ENCODE results near the gene GPSM1. TPM values are rescaled to one million over a fixed set of nuclear protein-coding genes. Genes with fewer than 3 reads are reported as not detected.

Gene GPSM1
- total RNA-seq, 1 donor from 2014 or later: 6.2 TPM

GRCh38 chr9:136305804-136306203 is 21.5 kb upstream of the GPSM1 start:
- H3K27ac ChIP-seq: no peak overlapping the region
- no peaks in the 10 kb centered on the region for H3K4me1 ChIP-seq
- H3K36me3 Mint-ChIP-seq: no peaks in the 10 kb centered on the region
- H3K4me2 ChIP-seq: no peak overlapping the region
- peaks cover 28% of the 10 kb centered on the region for H3F3A ChIP-seq (ENCODE audit: low read depth)
- H4K20me1 ChIP-seq (ENCODE audit: low read depth): no peaks in the 10 kb centered on the region
- H2AFZ ChIP-seq (replicated peaks): no peak overlapping the region
- H3K36me3 ChIP-seq: no peaks in the 10 kb centered on the region
- H3K9me3 Mint-ChIP-seq: no peaks in the 10 kb centered on the region
- H3K4me3 ChIP-seq: no peak overlapping the region
- H3K9me3 ChIP-seq (ENCODE audit: low read depth): no peaks in the 10 kb centered on the region
- no peak for TF ChIP-seq EZH2phosphoT487 (IDR thresholded peaks at IDR 0.05)
- no peak for TF ChIP-seq EZH2 (IDR thresholded peaks at IDR 0.05)
- no peak overlapping the region for H3K27ac Mint-ChIP-seq
- peaks cover 12% of the 10 kb centered on the region for H3K4me1 Mint-ChIP-seq
- H3K27me3 ChIP-seq: no peaks in the 10 kb centered on the region
- DNase-seq (ENCODE audit: low spot score): peak; percentile 2
- no peak overlapping the region for H3K4me3 Mint-ChIP-seq
- no peaks in the 10 kb centered on the region for H3K79me2 ChIP-seq (ENCODE audit: low read depth)
- H3K27me3 Mint-ChIP-seq (ENCODE audit: insufficient read depth, low read depth): peaks cover 6% of the 10 kb centered on the region
- H3K9ac ChIP-seq: no peak overlapping the region

- peak; percentile 49 for DNase-seq (ENCODE audit: low spot score)
- Mint-ChIP-seq H3K36me3 (no peaks in the 10 kb centered on the region), H3K4me1 (peaks cover 9% of the 10 kb centered on the region), H3K4me3 (peak overlapping the region; percentile 5), H3K27me3 (ENCODE audit: insufficient read depth, low read depth) (peaks cover 6% of the 10 kb centered on the region), H3K27ac (peak overlapping the region; percentile 55), H3K9me3 (no peaks in the 10 kb centered on the region)
- no peak for TF ChIP-seq EZH2 (IDR thresholded peaks at IDR 0.05)
- TF ChIP-seq CTCF (IDR thresholded peaks at IDR 0.05): no peak
- no peak for TF ChIP-seq EZH2phosphoT487 (IDR thresholded peaks at IDR 0.05)
- no peaks in the 10 kb centered on the region for H3K4me1 ChIP-seq
- H3F3A ChIP-seq (ENCODE audit: low read depth): peaks cover 28% of the 10 kb centered on the region
- no peak overlapping the region for H3K27ac ChIP-seq
- H3K4me2 ChIP-seq: no peak overlapping the region
- no peak overlapping the region for H2AFZ ChIP-seq (replicated peaks)
- H4K20me1 ChIP-seq (ENCODE audit: low read depth): no peaks in the 10 kb centered on the region
- no peak overlapping the region for H3K9ac ChIP-seq
- no peak overlapping the region for H3K4me3 ChIP-seq
- no peaks in the 10 kb centered on the region for H3K36me3 ChIP-seq
- H3K27me3 ChIP-seq: no peaks in the 10 kb centered on the region
- no peaks in the 10 kb centered on the region for H3K9me3 ChIP-seq (ENCODE audit: low read depth)
- H3K79me2 ChIP-seq (ENCODE audit: low read depth): no peaks in the 10 kb centered on the region
These were observed 20.8 kb upstream of the GPSM1 start for GRCh38 chr9:136306211-136307208.

- no peaks in the 10 kb centered on the region for H3K36me3 Mint-ChIP-seq
- Histone ChIP-seq H3K79me2 (ENCODE audit: low read depth) (no peaks in the 10 kb centered on the region), H3K27ac (no peak overlapping the region), H4K20me1 (ENCODE audit: low read depth) (no peaks in the 10 kb centered on the region), H3K9me3 (ENCODE audit: low read depth) (no peaks in the 10 kb centered on the region), H3K4me3 (no peak overlapping the region), H3K4me1 (no peaks in the 10 kb centered on the region), H3F3A (ENCODE audit: low read depth) (peaks cover 28% of the 10 kb centered on the region), H3K4me2 (no peak overlapping the region), H3K9ac (no peak overlapping the region), H3K36me3 (no peaks in the 10 kb centered on the region), H3K27me3 (no peaks in the 10 kb centered on the region), H2AFZ (replicated peaks) (no peak overlapping the region)
- H3K9me3 Mint-ChIP-seq: no peaks in the 10 kb centered on the region
- H3K27ac Mint-ChIP-seq: no peak overlapping the region
- DNase-seq (ENCODE audit: low spot score): no peak
- TF ChIP-seq CTCF (IDR thresholded peaks at IDR 0.05): no peak
- TF ChIP-seq EZH2phosphoT487 (IDR thresholded peaks at IDR 0.05): no peak
- no peak for TF ChIP-seq EZH2 (IDR thresholded peaks at IDR 0.05)
- H3K27me3 Mint-ChIP-seq (ENCODE audit: insufficient read depth, low read depth): peaks cover 6% of the 10 kb centered on the region
- H3K4me1 Mint-ChIP-seq: peaks cover 9% of the 10 kb centered on the region
- no peak overlapping the region for H3K4me3 Mint-ChIP-seq
These were observed 20.1 kb upstream of the GPSM1 start for GRCh38 chr9:136307215-136307750.
